ENCODE measurements around the gene ANKRD17.

The ANKRD17 gene

DNA sequence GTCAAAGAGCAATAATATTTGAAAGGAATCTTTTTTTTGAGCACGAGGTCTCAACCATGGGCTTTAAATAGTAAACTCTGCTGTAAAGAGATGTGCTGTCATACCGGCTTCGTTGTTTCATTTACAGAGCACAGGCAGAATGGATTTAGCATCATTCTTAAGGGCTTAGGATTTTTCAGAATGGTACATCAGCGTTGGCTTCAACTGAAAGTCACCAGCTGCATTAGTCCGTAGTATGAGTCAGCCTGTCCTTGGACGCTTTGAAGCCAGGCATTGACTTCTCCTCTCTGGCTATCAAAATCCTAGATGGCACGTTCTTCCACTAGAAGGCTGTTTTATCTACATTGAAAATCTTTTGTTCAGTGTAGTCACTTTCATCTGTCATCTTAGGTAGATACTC is 212.7 kb downstream of the ANKRD17 start:
- H3K4me3 ChIP-seq (ENCODE audit: low read depth, low read length): no peak overlapping the region
- no peak for DNase-seq (ENCODE audit: low read depth)
- no peak for TF ChIP-seq MAX (IDR thresholded peaks at IDR 0.05; ENCODE audit: low read depth, low read length)
- TF ChIP-seq, protein P1, sequence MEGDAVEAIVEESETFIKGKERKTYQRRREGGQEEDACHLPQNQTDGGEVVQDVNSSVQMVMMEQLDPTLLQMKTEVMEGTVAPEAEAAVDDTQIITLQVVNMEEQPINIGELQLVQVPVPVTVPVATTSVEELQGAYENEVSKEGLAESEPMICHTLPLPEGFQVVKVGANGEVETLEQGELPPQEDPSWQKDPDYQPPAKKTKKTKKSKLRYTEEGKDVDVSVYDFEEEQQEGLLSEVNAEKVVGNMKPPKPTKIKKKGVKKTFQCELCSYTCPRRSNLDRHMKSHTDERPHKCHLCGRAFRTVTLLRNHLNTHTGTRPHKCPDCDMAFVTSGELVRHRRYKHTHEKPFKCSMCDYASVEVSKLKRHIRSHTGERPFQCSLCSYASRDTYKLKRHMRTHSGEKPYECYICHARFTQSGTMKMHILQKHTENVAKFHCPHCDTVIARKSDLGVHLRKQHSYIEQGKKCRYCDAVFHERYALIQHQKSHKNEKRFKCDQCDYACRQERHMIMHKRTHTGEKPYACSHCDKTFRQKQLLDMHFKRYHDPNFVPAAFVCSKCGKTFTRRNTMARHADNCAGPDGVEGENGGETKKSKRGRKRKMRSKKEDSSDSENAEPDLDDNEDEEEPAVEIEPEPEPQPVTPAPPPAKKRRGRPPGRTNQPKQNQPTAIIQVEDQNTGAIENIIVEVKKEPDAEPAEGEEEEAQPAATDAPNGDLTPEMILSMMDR (IDR thresholded peaks at IDR 0.05; ENCODE audit: low read depth, low read length): no peak

GRCh38 chr4:73037057-73037456 is 221.5 kb downstream of the ANKRD17 start:
- no peak for DNase-seq (ENCODE audit: low read depth)
- TF ChIP-seq, protein P1 (IDR thresholded peaks at IDR 0.05; ENCODE audit: low read depth, low read length): no peak
- TF ChIP-seq MYC (IDR thresholded peaks at IDR 0.05; ENCODE audit: low read depth, low read length): no peak

DNA sequence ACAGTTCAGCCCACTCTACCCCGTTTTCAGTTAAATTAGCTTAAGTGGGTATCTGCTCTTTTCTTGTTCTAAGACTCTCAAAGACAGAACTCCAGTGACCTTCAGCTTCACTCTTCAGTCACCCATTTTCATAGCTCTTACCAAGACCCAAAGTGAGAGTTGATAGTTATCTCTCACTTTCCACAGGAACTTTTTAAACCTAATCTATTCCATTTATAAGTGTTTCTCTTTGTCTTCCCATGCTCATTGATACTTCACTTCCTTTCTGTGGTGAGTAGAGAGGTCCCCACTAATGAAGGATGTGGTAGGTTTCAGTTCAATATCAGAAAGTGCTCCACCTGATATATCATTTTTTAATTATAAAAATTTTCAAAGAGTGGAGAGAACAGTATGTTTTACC is 222.5 kb downstream of the ANKRD17 start:
- DNase-seq (ENCODE audit: low read depth): no peak
- H3K4me3 ChIP-seq (ENCODE audit: low read depth, low read length): no peak overlapping the region
- TF ChIP-seq, protein P1 (IDR thresholded peaks at IDR 0.05; ENCODE audit: low read depth, low read length): no peak
- TF ChIP-seq POLR2A (IDR thresholded peaks at IDR 0.05; ENCODE audit: extremely low read depth, insufficient read length) (no peak), MYC (IDR thresholded peaks at IDR 0.05; ENCODE audit: low read depth, low read length) (no peak), MAX (IDR thresholded peaks at IDR 0.05; ENCODE audit: low read depth, low read length) (no peak)

More at GRCh38 chr4:73037057-73037456, 221.5 kb downstream of the ANKRD17 start:
- no peak overlapping the region for H3K4me3 ChIP-seq (ENCODE audit: low read depth, low read length)

DNA sequence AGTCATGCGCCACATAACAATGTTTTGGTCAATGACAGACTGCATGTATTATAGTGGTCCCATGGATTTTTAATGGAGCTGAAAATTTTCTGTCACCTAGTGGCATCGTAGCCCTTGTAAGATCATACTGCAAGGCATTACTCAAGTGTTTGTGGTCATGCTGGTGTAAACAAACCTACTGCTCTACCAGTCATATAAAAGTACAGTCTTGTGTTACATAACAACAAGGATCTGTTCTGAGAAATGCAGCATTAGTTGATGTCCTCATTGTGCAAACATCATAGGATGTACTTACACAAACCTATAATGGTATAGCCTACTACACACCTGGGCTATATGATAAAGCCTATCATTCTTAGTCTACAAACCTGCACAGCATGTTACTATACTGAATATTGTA is 223.7 kb downstream of the ANKRD17 start:
- H3K4me3 ChIP-seq (ENCODE audit: low read depth, low read length): no peak overlapping the region
- TF ChIP-seq POLR2A (IDR thresholded peaks at IDR 0.05; ENCODE audit: extremely low read depth, insufficient read length): no peak
- TF ChIP-seq MYC (IDR thresholded peaks at IDR 0.05; ENCODE audit: low read depth, low read length): no peak
- TF ChIP-seq MAX (IDR thresholded peaks at IDR 0.05; ENCODE audit: low read depth, low read length): no peak
- TF ChIP-seq, protein P1 (IDR thresholded peaks at IDR 0.05; ENCODE audit: low read depth, low read length): no peak
- DNase-seq (ENCODE audit: low read depth): no peak

DNA sequence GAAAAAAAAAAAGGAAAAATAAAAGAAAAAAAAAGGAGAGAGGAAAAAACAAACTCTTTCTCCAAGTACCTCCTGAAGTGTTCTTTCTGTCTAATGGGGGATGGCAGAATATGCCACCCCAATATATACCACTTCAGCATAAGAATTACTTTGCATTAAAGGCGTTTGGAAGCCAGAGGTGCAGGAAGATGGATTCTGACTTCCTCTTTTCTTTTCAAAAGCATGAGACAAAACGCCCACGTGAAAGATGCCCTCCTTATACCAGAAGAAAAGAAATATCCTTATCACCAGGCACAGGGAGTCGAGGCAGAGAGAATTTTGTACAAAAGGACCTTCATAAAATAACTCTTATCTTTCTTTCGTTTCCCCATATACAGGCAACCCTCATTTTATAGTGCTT is 230.0 kb downstream of the ANKRD17 start:
- no peak for TF ChIP-seq POLR2A (IDR thresholded peaks at IDR 0.05; ENCODE audit: extremely low read depth, insufficient read length)
- no peak for TF ChIP-seq MYC (IDR thresholded peaks at IDR 0.05; ENCODE audit: low read depth, low read length)
- TF ChIP-seq MAX (IDR thresholded peaks at IDR 0.05; ENCODE audit: low read depth, low read length): no peak
- TF ChIP-seq, protein P1 (IDR thresholded peaks at IDR 0.05; ENCODE audit: low read depth, low read length): no peak
- peak; percentile 11 for DNase-seq (ENCODE audit: low read depth)

More for the DNA sequence above, 230.0 kb downstream of the ANKRD17 start:
- no peak overlapping the region for H3K4me3 ChIP-seq (ENCODE audit: low read depth, low read length)
